Measurements from ENCODE around the gene MACIR. TPM values are rescaled to one million over a fixed set of nuclear protein-coding genes. Genes with fewer than 3 reads are reported as not detected.

MACIR gene
- total and polyA plus RNA-seq, 10 of the 15 experiments (the other 5 are each of a cell fraction or from before 2014, with no cell fraction given) = 2.1 to 16.1 (median 10.8) TPM

DNA sequence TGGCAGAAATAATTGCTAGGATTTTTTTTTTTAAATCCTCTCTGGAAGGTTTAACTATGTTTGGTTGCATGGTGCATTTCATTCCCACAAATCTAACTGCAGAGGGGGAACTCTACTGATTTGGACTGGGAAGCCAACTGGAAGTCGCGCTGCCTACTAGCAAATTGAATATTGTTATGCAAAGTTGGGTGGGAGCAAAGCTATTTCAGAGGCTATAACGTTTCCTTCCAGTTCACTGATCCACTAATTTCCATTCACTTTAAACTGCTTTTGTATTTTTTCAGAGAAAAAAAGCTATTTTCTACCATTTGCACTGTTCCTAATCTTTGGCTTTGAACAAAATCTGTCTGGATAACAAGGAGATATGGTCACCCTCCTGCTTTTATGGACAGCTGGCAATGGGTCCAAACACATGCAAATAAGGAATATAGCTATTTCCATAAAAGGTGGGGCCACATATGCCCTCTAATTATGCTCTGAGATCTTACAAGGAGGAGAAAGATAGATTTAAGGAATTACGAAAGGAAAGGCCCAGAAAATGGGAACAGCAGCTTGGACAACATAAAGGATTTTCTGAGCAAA, 40.1 kb downstream of the MACIR start:
- Histone ChIP-seq H4K20me1 (ENCODE audit: control insufficient read depth, insufficient read depth) (no peaks in the 10 kb centered on the region), H3K79me2 (ENCODE audit: control insufficient read depth, insufficient read depth, low read length) (no peaks in the 10 kb centered on the region), H3K36me3 (ENCODE audit: control insufficient read depth in 2 of 2, insufficient read depth in 2 of 2, low read length in 1 of 2) (no peaks in the 10 kb centered on the region), H3K4me2 (ENCODE audit: control insufficient read depth, insufficient read depth) (no peak overlapping the region), H3K27me3 (replicated peaks in 1 of 2; ENCODE audit: control insufficient read depth in 2 of 2, insufficient read depth in 2 of 2, low read length in 1 of 2) (no peaks in the 10 kb centered on the region), H3K4me1 (ENCODE audit: control insufficient read depth, insufficient read depth, low read length) (no peaks in the 10 kb centered on the region), H2AFZ (ENCODE audit: control insufficient read depth, low read depth, low read length) (no peak overlapping the region), H3K27ac (ENCODE audit: control insufficient read depth, insufficient read depth) (no peak overlapping the region), H3K9ac (ENCODE audit: control insufficient read depth, insufficient read depth, low read length) (no peak overlapping the region), H3K4me3 (no peak overlapping the region), H3K9me3 (replicated peaks; ENCODE audit: control insufficient read depth, insufficient read depth, low read length) (no peaks in the 10 kb centered on the region)
- CTCF ChIA-PET = interaction anchor here (0.5 to 1.9 kb wide), 4 partner anchors 9 to 233 kb away, joined by 3 to 5 read pairs (median 4); no protein-coding TSS in a partner anchor
- BruUV-seq (replicated peaks) = no TSS peak
- SMC1A ChIA-PET (ENCODE audit: uncharacterized antibody, unreplicated experiment) = interaction anchor here (1.0 to 2.2 kb wide), 3 partner anchors 9 to 37 kb away, joined by 3 to 5 read pairs (median 3); no protein-coding TSS in a partner anchor
- DNase-seq (ENCODE audit: low read depth, low spot score) (no peak), ATAC-seq (no peak), FAIRE-seq (no peak)
- intact Hi-C loops (cut with micrococcal nuclease; ENCODE audit: unreplicated experiment) = no loop called here
- TF ChIP-seq RUNX3 (IDR thresholded peaks at IDR 0.05; ENCODE audit: low read length) (no peak), MEF2B (IDR thresholded peaks at IDR 0.05; ENCODE audit: partially characterized antibody, poor library complexity, severe bottlenecking) (no peak), NBN (IDR thresholded peaks at IDR 0.05) (no peak), SP1 (IDR thresholded peaks at IDR 0.05; ENCODE audit: low read depth, low read length) (no peak), ZZZ3 (IDR thresholded peaks at IDR 0.05; ENCODE audit: control insufficient read depth, insufficient read length, low read depth) (no peak), RELA (IDR thresholded peaks at IDR 0.05; ENCODE audit: borderline replicate concordance, partially characterized antibody) (no peak), EZH2 (IDR thresholded peaks at IDR 0.05; ENCODE audit: borderline replicate concordance, control insufficient read depth, low read depth, low read length) (no peak), MTA3 (IDR thresholded peaks at IDR 0.05; ENCODE audit: borderline replicate concordance, low read length) (no peak), WRNIP1 (IDR thresholded peaks at IDR 0.05; ENCODE audit: borderline replicate concordance, low read depth, low read length) (no peak), TAF1 (IDR thresholded peaks at IDR 0.05; ENCODE audit: borderline replicate concordance, low read depth, low read length) (no peak), NR2C1 (IDR thresholded peaks at IDR 0.05) (no peak)
- TF ChIP-seq, protein P1, sequence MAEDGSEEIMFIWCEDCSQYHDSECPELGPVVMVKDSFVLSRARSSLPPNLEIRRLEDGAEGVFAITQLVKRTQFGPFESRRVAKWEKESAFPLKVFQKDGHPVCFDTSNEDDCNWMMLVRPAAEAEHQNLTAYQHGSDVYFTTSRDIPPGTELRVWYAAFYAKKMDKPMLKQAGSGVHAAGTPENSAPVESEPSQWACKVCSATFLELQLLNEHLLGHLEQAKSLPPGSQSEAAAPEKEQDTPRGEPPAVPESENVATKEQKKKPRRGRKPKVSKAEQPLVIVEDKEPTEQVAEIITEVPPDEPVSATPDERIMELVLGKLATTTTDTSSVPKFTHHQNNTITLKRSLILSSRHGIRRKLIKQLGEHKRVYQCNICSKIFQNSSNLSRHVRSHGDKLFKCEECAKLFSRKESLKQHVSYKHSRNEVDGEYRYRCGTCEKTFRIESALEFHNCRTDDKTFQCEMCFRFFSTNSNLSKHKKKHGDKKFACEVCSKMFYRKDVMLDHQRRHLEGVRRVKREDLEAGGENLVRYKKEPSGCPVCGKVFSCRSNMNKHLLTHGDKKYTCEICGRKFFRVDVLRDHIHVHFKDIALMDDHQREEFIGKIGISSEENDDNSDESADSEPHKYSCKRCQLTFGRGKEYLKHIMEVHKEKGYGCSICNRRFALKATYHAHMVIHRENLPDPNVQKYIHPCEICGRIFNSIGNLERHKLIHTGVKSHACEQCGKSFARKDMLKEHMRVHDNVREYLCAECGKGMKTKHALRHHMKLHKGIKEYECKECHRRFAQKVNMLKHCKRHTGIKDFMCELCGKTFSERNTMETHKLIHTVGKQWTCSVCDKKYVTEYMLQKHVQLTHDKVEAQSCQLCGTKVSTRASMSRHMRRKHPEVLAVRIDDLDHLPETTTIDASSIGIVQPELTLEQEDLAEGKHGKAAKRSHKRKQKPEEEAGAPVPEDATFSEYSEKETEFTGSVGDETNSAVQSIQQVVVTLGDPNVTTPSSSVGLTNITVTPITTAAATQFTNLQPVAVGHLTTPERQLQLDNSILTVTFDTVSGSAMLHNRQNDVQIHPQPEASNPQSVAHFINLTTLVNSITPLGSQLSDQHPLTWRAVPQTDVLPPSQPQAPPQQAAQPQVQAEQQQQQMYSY (CRISPR knock-in tag; IDR thresholded peaks at IDR 0.05) = no peak
- TF ChIP-seq, protein P2, sequence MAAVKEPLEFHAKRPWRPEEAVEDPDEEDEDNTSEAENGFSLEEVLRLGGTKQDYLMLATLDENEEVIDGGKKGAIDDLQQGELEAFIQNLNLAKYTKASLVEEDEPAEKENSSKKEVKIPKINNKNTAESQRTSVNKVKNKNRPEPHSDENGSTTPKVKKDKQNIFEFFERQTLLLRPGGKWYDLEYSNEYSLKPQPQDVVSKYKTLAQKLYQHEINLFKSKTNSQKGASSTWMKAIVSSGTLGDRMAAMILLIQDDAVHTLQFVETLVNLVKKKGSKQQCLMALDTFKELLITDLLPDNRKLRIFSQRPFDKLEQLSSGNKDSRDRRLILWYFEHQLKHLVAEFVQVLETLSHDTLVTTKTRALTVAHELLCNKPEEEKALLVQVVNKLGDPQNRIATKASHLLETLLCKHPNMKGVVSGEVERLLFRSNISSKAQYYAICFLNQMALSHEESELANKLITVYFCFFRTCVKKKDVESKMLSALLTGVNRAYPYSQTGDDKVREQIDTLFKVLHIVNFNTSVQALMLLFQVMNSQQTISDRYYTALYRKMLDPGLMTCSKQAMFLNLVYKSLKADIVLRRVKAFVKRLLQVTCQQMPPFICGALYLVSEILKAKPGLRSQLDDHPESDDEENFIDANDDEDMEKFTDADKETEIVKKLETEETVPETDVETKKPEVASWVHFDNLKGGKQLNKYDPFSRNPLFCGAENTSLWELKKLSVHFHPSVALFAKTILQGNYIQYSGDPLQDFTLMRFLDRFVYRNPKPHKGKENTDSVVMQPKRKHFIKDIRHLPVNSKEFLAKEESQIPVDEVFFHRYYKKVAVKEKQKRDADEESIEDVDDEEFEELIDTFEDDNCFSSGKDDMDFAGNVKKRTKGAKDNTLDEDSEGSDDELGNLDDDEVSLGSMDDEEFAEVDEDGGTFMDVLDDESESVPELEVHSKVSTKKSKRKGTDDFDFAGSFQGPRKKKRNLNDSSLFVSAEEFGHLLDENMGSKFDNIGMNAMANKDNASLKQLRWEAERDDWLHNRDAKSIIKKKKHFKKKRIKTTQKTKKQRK (IDR thresholded peaks at IDR 0.05; ENCODE audit: low read depth, low read length) = no peak
- whole genome bisulfite sequencing (ENCODE audit: insufficient coverage, insufficient replicate concordance, low lambda C conversion rate, missing lambda C conversion rate) = 68% methylated on average over 4 of the region's 4 CpGs
- RAD21 ChIA-PET (ENCODE audit: unreplicated experiment) = no interaction called here
- in situ Hi-C loops (cut with MboI) = no loop called here
- POLR2A ChIA-PET = no interaction called here
